HL-60 (cell line): ENCODE data around the gene ASTN2.

Source experiments
- DNase-seq, 2 experiments: peaks; one replicate each; pipeline ENCODE4 v3.0.0-alpha.2; 2010 to 2020; ENCODE audit warnings: low read depth in 1 of 2, low spot score in 1 of 2
- H3K27ac ChIP-seq: fragments of 250-450 bp; sonication (Bioruptor Pico); replicated peaks from 2 replicates; pipeline ENCODE4 v1.5.1; 2020; ENCODE audit warnings: mild to moderate bottlenecking, moderate library complexity
- H3K27me3 ChIP-seq: fragments of 250-450 bp; sonication (Bioruptor Pico); 2 replicates; pipeline ENCODE4 v1.5.1; 2021; ENCODE audit warnings: mild to moderate bottlenecking, moderate library complexity; ENCODE audit not compliant: insufficient read depth, poor library complexity, severe bottlenecking
- H3K4me3 ChIP-seq: replicated peaks from 2 replicates; pipeline ENCODE4 v1.5.1; 2011; ENCODE audit warnings: mild to moderate bottlenecking, control low read depth, low read length; ENCODE audit not compliant: insufficient read depth
- GABPA ChIP-seq: IDR thresholded peaks from 2 replicates; pipeline ENCODE4 v1.6.1; 2012; ENCODE audit warnings: low read depth
- POLR2AphosphoS5 ChIP-seq: IDR thresholded peaks from 2 replicates; pipeline ENCODE4 v1.6.1; 2012; ENCODE audit warnings: low read depth
- SPI1 ChIP-seq: IDR thresholded peaks from 2 replicates; pipeline ENCODE4 v1.6.1; 2012; ENCODE audit warnings: low read depth, mild to moderate bottlenecking, borderline replicate concordance
- TF ChIP-seq, protein P1 (sequence below): IDR thresholded peaks from 2 replicates; pipeline ENCODE4 v1.6.1; 2012; ENCODE audit warnings: low read depth; ENCODE audit not compliant: insufficient replicate concordance
- TF ChIP-seq, protein P2 (sequence below): IDR thresholded peaks from one replicate; pipeline ENCODE4 v1.5.1; 2011; ENCODE audit warnings: low read length, control low read depth, inconsistent platforms; ENCODE audit not compliant: insufficient read depth

Gene ASTN2

DNA sequence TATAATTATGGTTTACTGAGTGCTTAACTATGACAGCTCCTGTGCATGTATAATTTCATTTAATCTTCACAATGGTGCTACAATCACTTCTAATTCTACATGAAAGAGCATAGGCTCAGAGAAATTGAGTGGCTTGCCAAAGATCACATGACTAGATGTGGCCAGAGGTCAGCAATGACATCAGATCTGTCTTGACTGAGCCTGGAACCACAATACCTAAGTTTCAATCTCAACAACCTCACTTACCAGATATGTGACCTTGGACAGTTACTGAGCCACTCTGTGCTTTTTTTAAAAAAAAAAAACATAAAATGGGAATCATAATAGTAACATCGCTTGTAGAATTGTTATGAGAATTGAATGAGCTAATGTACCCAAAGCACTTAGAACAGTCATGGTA, 597.1 kb downstream of the ASTN2 start:
- no peak for DNase-seq
- no peak overlapping the region for H3K4me3 ChIP-seq
- TF ChIP-seq, protein P1, sequence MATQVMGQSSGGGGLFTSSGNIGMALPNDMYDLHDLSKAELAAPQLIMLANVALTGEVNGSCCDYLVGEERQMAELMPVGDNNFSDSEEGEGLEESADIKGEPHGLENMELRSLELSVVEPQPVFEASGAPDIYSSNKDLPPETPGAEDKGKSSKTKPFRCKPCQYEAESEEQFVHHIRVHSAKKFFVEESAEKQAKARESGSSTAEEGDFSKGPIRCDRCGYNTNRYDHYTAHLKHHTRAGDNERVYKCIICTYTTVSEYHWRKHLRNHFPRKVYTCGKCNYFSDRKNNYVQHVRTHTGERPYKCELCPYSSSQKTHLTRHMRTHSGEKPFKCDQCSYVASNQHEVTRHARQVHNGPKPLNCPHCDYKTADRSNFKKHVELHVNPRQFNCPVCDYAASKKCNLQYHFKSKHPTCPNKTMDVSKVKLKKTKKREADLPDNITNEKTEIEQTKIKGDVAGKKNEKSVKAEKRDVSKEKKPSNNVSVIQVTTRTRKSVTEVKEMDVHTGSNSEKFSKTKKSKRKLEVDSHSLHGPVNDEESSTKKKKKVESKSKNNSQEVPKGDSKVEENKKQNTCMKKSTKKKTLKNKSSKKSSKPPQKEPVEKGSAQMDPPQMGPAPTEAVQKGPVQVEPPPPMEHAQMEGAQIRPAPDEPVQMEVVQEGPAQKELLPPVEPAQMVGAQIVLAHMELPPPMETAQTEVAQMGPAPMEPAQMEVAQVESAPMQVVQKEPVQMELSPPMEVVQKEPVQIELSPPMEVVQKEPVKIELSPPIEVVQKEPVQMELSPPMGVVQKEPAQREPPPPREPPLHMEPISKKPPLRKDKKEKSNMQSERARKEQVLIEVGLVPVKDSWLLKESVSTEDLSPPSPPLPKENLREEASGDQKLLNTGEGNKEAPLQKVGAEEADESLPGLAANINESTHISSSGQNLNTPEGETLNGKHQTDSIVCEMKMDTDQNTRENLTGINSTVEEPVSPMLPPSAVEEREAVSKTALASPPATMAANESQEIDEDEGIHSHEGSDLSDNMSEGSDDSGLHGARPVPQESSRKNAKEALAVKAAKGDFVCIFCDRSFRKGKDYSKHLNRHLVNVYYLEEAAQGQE, result no peak
- TF ChIP-seq, protein P2, sequence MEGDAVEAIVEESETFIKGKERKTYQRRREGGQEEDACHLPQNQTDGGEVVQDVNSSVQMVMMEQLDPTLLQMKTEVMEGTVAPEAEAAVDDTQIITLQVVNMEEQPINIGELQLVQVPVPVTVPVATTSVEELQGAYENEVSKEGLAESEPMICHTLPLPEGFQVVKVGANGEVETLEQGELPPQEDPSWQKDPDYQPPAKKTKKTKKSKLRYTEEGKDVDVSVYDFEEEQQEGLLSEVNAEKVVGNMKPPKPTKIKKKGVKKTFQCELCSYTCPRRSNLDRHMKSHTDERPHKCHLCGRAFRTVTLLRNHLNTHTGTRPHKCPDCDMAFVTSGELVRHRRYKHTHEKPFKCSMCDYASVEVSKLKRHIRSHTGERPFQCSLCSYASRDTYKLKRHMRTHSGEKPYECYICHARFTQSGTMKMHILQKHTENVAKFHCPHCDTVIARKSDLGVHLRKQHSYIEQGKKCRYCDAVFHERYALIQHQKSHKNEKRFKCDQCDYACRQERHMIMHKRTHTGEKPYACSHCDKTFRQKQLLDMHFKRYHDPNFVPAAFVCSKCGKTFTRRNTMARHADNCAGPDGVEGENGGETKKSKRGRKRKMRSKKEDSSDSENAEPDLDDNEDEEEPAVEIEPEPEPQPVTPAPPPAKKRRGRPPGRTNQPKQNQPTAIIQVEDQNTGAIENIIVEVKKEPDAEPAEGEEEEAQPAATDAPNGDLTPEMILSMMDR, result no peak
- no peak for TF ChIP-seq POLR2AphosphoS5
- TF ChIP-seq GABPA, result no peak
- TF ChIP-seq SPI1, result no peak
- no peak overlapping the region for H3K27ac ChIP-seq
- H3K27me3 ChIP-seq, result no peaks in the 10 kb centered on the region

DNA sequence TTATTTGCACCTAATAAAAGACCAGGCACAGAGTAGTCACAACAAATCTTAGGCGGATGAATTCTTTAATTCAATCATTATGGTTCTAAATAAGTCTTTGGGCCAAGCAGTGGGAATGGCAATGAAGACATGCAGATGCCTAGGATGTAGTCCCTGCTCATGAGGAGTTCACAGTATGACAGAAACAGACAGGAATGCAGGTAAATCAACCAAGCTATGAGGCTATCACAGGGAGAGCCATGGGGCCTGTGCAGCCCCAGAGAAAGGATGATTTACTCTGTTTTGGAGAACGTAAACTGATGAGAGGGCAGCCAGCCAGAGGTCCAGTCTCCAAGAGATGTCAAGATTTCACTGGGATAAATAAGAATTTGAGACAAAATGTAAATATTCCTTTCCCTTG, 598.4 kb downstream of the ASTN2 start:
- DNase-seq, result no peak
- no peak overlapping the region for H3K27ac ChIP-seq
- H3K27me3 ChIP-seq, result no peaks in the 10 kb centered on the region
- TF ChIP-seq, protein P1, result no peak
- TF ChIP-seq POLR2AphosphoS5 (no peak), SPI1 (no peak)
- H3K4me3 ChIP-seq, result no peak overlapping the region

DNA sequence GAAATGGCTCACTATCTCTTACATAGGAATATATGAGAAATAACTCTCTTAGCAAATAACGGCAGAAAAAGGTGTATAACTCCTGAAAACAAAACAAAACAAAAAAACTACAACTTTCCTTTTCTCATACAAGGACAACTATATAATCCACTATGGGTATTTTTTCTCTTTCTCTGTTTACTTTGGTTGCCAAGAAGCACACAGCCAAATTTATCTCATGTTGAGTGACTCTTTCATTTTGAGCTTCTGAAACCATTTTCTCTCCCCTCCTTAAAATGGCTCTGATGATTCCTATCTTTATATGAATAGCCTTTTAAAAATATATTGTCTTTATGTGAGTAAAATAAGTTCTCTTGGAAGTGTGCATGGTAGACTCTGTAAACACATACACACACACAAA, 599.0 kb downstream of the ASTN2 start:
- TF ChIP-seq SPI1, result no peak
- no peak for TF ChIP-seq POLR2AphosphoS5
- TF ChIP-seq GABPA, result no peak
- TF ChIP-seq, protein P2, result no peak
- TF ChIP-seq, protein P1, result no peak
- Histone ChIP-seq H3K27ac (no peak overlapping the region), H3K27me3 (no peaks in the 10 kb centered on the region), H3K4me3 (no peak overlapping the region)
- DNase-seq, result no peak

DNA sequence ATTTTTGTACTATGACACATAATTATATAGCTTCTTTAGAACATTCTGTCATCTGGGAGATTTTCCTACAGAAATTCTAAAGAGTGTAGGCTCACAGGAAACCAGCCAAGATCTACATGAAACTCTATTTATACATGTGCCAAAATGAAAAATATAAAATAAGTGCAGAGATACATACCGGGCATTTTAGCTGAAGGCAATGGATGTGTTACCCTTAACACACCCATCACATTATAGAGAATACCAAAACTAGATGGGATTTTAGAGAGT, 601.9 kb downstream of the ASTN2 start:
- no peaks in the 10 kb centered on the region for H3K27me3 ChIP-seq
- no peak for TF ChIP-seq GABPA
- TF ChIP-seq, protein P2, result no peak
- TF ChIP-seq, protein P1, result no peak
- no peak for TF ChIP-seq SPI1
- TF ChIP-seq POLR2AphosphoS5, result no peak
- DNase-seq, result no peak
- no peak overlapping the region for H3K27ac ChIP-seq
- H3K4me3 ChIP-seq, result no peak overlapping the region
